ENCODE measurements around the gene WDR88.

WDR88 gene

DNA sequence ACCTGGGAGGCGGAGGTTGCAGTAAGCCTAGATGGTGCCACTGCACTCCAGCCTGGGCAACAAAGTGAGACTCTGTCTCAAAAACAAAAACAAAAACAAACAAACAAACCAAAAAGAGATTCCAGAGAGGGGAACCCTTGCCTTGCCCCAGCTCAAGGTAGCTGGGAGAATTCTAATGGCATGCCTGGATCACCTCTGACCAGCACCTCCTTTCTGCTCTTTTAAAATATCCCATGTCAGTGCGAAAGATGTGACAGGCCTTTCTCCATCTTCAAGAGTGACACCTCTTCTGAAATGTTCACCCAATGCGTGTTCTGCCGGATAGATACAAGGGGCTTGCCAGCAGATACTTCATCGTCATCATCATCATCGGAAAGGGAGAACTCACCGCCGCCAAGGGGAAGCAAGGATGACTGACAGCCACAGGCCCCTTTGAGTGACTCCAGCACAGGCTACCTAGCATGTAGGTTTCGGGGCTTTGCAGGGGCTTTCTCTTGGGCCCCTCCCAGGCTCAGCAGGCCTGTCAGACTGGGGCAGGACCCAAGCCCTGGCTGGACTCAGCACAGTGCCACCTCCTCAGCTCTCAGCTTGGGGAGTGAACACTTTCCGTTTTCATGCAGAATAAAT lies 43.4 kb downstream of the WDR88 start:
- Histone ChIP-seq H3K4me3 (ENCODE audit: low read length) (peak overlapping the region; percentile 91), H3K27me3 (ENCODE audit: low read depth, low read length) (no peaks in the 10 kb centered on the region), H3K9ac (ENCODE audit: low read length) (no peak overlapping the region), H2AFZ (ENCODE audit: low read depth, low read length) (no peak overlapping the region), H3K27ac (ENCODE audit: low read length) (no peak overlapping the region), H3K4me2 (ENCODE audit: low read length) (peak overlapping the region; percentile 98), H3K79me2 (ENCODE audit: low read length) (peaks cover 13% of the 10 kb centered on the region), H3K4me1 (ENCODE audit: low read length) (peaks cover 11% of the 10 kb centered on the region; the same call in 1 of the 2 replicates), H3K9me3 (ENCODE audit: insufficient read depth, low read length) (no peaks in the 10 kb centered on the region), H4K20me1 (ENCODE audit: insufficient read depth, low read length) (no peaks in the 10 kb centered on the region), H3K36me3 (replicated peaks; ENCODE audit: low read depth, low read length) (no peaks in the 10 kb centered on the region)
- TF ChIP-seq, protein P1, sequence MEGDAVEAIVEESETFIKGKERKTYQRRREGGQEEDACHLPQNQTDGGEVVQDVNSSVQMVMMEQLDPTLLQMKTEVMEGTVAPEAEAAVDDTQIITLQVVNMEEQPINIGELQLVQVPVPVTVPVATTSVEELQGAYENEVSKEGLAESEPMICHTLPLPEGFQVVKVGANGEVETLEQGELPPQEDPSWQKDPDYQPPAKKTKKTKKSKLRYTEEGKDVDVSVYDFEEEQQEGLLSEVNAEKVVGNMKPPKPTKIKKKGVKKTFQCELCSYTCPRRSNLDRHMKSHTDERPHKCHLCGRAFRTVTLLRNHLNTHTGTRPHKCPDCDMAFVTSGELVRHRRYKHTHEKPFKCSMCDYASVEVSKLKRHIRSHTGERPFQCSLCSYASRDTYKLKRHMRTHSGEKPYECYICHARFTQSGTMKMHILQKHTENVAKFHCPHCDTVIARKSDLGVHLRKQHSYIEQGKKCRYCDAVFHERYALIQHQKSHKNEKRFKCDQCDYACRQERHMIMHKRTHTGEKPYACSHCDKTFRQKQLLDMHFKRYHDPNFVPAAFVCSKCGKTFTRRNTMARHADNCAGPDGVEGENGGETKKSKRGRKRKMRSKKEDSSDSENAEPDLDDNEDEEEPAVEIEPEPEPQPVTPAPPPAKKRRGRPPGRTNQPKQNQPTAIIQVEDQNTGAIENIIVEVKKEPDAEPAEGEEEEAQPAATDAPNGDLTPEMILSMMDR (IDR thresholded peaks at IDR 0.05; ENCODE audit: low read depth, low read length), result no peak
- no peak for TF ChIP-seq EZH2phosphoT487 (IDR thresholded peaks at IDR 0.05; ENCODE audit: low read depth)

DNA sequence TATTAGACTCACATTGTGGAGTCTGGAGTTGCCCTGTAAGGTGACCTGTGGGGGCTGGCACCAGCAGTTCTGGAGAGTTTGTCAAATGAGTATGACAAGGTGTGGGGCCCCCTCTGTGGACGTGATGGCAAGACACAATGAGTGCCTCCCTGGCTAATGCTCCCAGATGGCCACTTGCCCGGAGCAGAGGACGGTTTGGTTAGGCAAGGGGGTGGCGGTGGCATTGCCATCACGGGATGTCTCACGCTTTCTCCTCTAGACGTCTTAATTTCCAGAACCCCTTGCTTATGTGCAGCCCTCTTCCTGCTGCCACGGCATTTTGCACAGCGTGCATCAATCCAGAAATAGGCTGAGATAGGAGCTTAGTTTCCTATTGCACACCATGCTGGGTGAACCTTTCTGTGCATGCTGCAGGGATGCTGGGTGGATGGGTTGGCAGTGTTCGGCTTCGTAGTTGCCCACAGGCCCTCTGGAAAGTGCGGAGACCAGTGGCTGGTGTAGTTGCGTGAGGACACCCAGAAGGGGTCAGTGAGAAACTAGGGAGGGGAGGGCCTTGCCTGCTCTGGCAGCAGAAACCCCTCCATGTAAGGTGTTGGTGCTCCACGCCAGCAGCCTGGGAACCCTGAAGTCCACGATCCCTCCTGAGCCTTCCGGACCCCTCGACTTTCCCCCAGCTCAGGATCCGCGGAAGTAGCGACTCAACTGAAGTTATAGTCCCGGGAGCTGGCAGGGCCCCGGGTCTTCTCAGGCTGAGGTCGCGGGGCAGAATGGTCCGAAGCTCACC lies 44.2 kb downstream of the WDR88 start:
- Histone ChIP-seq H3K9ac (ENCODE audit: low read length) (peak overlapping the region; percentile 85), H3K9me3 (ENCODE audit: insufficient read depth, low read length) (no peaks in the 10 kb centered on the region), H3K4me3 (ENCODE audit: low read length) (peak overlapping the region; percentile 91), H3K27ac (ENCODE audit: low read length) (peak overlapping the region; percentile 50), H3K27me3 (ENCODE audit: low read depth, low read length) (no peaks in the 10 kb centered on the region), H2AFZ (ENCODE audit: low read depth, low read length) (peak overlapping the region; percentile 49; the same call in 1 of the 2 replicates), H3K4me1 (ENCODE audit: low read length) (peaks cover 11% of the 10 kb centered on the region; the same call in 1 of the 2 replicates), H3K36me3 (replicated peaks; ENCODE audit: low read depth, low read length) (no peaks in the 10 kb centered on the region), H3K79me2 (ENCODE audit: low read length) (peaks cover 13% of the 10 kb centered on the region), H4K20me1 (ENCODE audit: insufficient read depth, low read length) (no peaks in the 10 kb centered on the region), H3K4me2 (ENCODE audit: low read length) (peak overlapping the region; percentile 98)
- TF ChIP-seq, protein P1 (IDR thresholded peaks at IDR 0.05; ENCODE audit: low read depth, low read length), result no peak
- no peak for TF ChIP-seq EZH2phosphoT487 (IDR thresholded peaks at IDR 0.05; ENCODE audit: low read depth)

DNA sequence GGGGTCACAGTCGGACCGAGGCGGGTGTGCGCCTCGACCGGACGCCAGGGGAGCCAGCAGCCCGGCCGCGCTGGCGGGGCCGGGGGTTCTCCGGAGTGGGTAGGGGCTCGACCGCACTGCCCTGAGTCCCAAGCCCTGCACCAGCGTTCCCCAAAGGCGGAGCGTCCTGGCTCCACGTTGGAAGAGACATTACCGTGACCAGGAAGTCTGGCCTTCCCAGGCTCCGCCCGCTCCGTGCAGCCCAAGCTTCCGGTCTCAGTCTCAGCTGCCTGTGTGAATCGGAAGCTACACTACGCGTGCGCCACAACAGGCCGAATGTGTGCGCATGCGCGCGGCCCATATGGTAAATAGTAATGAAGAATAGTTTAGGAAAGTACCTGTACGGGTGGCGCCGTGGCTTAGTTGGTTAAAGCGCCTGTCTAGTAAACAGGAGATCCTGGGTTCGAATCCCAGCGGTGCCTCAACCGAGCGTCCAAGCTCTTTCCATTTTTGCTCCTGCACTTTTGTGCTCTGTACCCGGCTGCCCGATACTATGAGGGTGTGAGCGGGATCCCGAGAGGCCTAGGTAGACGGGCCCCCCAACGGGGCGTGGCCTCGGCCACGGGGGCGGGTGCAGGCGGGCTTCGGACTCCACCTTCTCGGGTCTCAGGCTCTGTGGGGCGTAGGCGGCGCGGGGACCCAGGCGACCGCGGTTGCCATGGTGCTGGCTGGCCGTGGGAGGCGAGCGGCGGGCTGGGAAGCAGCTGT lies 44.9 kb downstream of the WDR88 start:
- Histone ChIP-seq H3K9me3 (ENCODE audit: insufficient read depth, low read length) (no peaks in the 10 kb centered on the region), H3K4me3 (ENCODE audit: low read length) (peak overlapping the region; percentile 91), H3K27me3 (ENCODE audit: low read depth, low read length) (no peaks in the 10 kb centered on the region), H4K20me1 (ENCODE audit: insufficient read depth, low read length) (no peaks in the 10 kb centered on the region), H2AFZ (ENCODE audit: low read depth, low read length) (peak overlapping the region; percentile 67), H3K4me2 (ENCODE audit: low read length) (peak overlapping the region; percentile 98), H3K9ac (ENCODE audit: low read length) (peak overlapping the region; percentile 85), H3K4me1 (ENCODE audit: low read length) (peaks cover 11% of the 10 kb centered on the region; the same call in 1 of the 2 replicates), H3K36me3 (replicated peaks; ENCODE audit: low read depth, low read length) (no peaks in the 10 kb centered on the region), H3K27ac (ENCODE audit: low read length) (peak overlapping the region; percentile 68), H3K79me2 (ENCODE audit: low read length) (peaks cover 13% of the 10 kb centered on the region)
- TF ChIP-seq, protein P1 (IDR thresholded peaks at IDR 0.05; ENCODE audit: low read depth, low read length), result peak; percentile 23; the same call in 1 of the 2 replicates
- no peak for TF ChIP-seq EZH2phosphoT487 (IDR thresholded peaks at IDR 0.05; ENCODE audit: low read depth)
